GM12878 (cell line): Measurements from ENCODE around the gene RABL3. TPM values are rescaled to one million over a fixed set of nuclear protein-coding genes. Genes with fewer than 3 reads are reported as not detected.

Experiments
- BHLHE40 ChIP-seq, 2 experiments: fragments of 450-650 bp in 1 of 2; IDR thresholded peaks; 2 replicates each; pipeline ENCODE4 v1.6.1; 2011 to 2017; ENCODE audit warnings: low read depth in 2 of 2, borderline replicate concordance in 1 of 2, improper control_type of control experiment in 1 of 2, low read length in 1 of 2, mild to moderate bottlenecking in 1 of 2
- CREM ChIP-seq: IDR thresholded peaks from 2 replicates; pipeline ENCODE4 v1.6.1; 2014; ENCODE audit warnings: antibody characterized with exemption, low read depth
- EP300 ChIP-seq, 2 experiments: fragments of 150-350 bp in 1 of 2; IDR thresholded peaks; 2 replicates each; pipeline ENCODE4 v1.6.1; 2011 to 2012; ENCODE audit warnings: low read depth in 2 of 2, low read length in 2 of 2, borderline replicate concordance in 1 of 2, improper control_type of control experiment in 1 of 2, inconsistent platforms in 1 of 2; ENCODE audit not compliant: control insufficient read depth in 1 of 2
- FOXM1 ChIP-seq: IDR thresholded peaks from 2 replicates; pipeline ENCODE4 v1.6.1; 2012; ENCODE audit warnings: low read depth, mild to moderate bottlenecking, inconsistent platforms, low read length, moderate library complexity
- HDGF ChIP-seq: fragments of 450-650 bp; IDR thresholded peaks from 2 replicates; pipeline ENCODE4 v1.6.1; 2016; ENCODE audit warnings: antibody characterized with exemption
- JUNB ChIP-seq: IDR thresholded peaks from 2 replicates; pipeline ENCODE4 v1.6.1; 2016; ENCODE audit warnings: antibody characterized with exemption, mild to moderate bottlenecking
- LARP7 ChIP-seq: fragments of 450-650 bp; IDR thresholded peaks from 2 replicates; pipeline ENCODE4 v1.6.1; 2017; ENCODE audit warnings: mild to moderate bottlenecking
- MEF2A ChIP-seq: IDR thresholded peaks from 2 replicates; pipeline ENCODE4 v1.6.1; 2011; ENCODE audit warnings: low read depth, mild to moderate bottlenecking, low read length, moderate library complexity; ENCODE audit not compliant: insufficient read depth
- NBN ChIP-seq: fragments of 450-650 bp; IDR thresholded peaks from 2 replicates; pipeline ENCODE4 v1.6.1; 2016
- NFIC ChIP-seq: IDR thresholded peaks from 2 replicates; pipeline ENCODE4 v1.6.1; 2012; ENCODE audit warnings: low read depth, mild to moderate bottlenecking, inconsistent platforms, low read length, moderate library complexity
- NR2F1 ChIP-seq: fragments of 450-650 bp; conservative IDR thresholded peaks from 2 replicates; pipeline ENCODE4 v1.6.1; 2017; ENCODE audit warnings: mild to moderate bottlenecking
- PAX5 ChIP-seq: IDR thresholded peaks from 2 replicates; pipeline ENCODE4 v1.6.1; 2011; ENCODE audit warnings: low read depth, low read length, borderline replicate concordance
- POU2F2 ChIP-seq: IDR thresholded peaks from 3 replicates; pipeline ENCODE4 v1.6.1; 2011; ENCODE audit warnings: low read depth, mild to moderate bottlenecking, low read length, borderline replicate concordance
- RAD51 ChIP-seq: fragments of 450-650 bp; IDR thresholded peaks from 2 replicates; pipeline ENCODE4 v1.6.1; 2016; ENCODE audit warnings: moderate library complexity, mild to moderate bottlenecking, inconsistent platforms
- RELA ChIP-seq: fragments of 450-650 bp; IDR thresholded peaks from 2 replicates; pipeline ENCODE4 v1.8.0; 2014; ENCODE audit warnings: borderline replicate concordance; ENCODE audit not compliant: partially characterized antibody
- SP1 ChIP-seq: IDR thresholded peaks from one replicate; pipeline ENCODE4 v1.6.1; 2011; ENCODE audit warnings: low read depth, low read length
- SUZ12 ChIP-seq: fragments of 200-600 bp; sonication (generic); IDR thresholded peaks from one replicate; pipeline ENCODE4 v1.6.1; 2018; ENCODE audit warnings: antibody characterized with exemption, mild to moderate bottlenecking; ENCODE audit not compliant: unreplicated experiment
- polyA plus RNA-seq, 11 experiments: library from polyadenylated mRNA; depleted of rRNA in 4 of 11; unstranded in 6 of 11; stranded (reverse) in 5 of 11; fragments of >200 nt; fragmentation: Nextera tagmentation in 4 of 11; fragmentation: Illumina TruSeq in 1 of 11; extraction: Ambion mirVana in 4 of 11; extraction: Trizol in 1 of 11; gene quantifications; 1 replicate in 1 of 11; 2 replicates in 10 of 11; pipeline versions ENCODE4 v1.2.1 to v1.2.3, GENCODE V29; 2011 to 2016; ENCODE audit warnings: inconsistent platforms in 2 of 11, missing spikeins in 2 of 11, low read depth in 1 of 11
- total RNA-seq, 4 experiments: library from RNA; depleted of rRNA in 3 of 4; stranded (reverse); fragments of >200 nt in 3 of 4; fragmentation: Illumina TruSeq in 1 of 4; extraction: Trizol in 1 of 4; gene quantifications; 2 replicates each; pipeline versions ENCODE4 v1.2.1 to v1.2.3, GENCODE V29; 2013 to 2021
- TF ChIP-seq, protein P1 (sequence below): fragments of 450-650 bp; IDR thresholded peaks from 2 replicates; pipeline ENCODE4 v1.6.1; 2017; ENCODE audit warnings: mild to moderate bottlenecking, moderate library complexity
- TF ChIP-seq, protein P2 (sequence below): fragments of 450-650 bp; IDR thresholded peaks from 2 replicates; pipeline ENCODE4 v1.6.1; 2017; ENCODE audit warnings: mild to moderate bottlenecking, moderate library complexity
- TF ChIP-seq, protein P3 (sequence below): fragments of 450-650 bp; formaldehyde crosslinking; IDR thresholded peaks from 2 replicates; pipeline ENCODE4 v1.4.0; 2020; ENCODE audit warnings: mild to moderate bottlenecking, moderate library complexity

The RABL3 gene
- total and polyA plus RNA-seq, 10 of the 15 experiments (the other 5 are each of a cell fraction or from before 2014, with no cell fraction given): 10.5 to 38.0 (median 25.2) TPM

DNA sequence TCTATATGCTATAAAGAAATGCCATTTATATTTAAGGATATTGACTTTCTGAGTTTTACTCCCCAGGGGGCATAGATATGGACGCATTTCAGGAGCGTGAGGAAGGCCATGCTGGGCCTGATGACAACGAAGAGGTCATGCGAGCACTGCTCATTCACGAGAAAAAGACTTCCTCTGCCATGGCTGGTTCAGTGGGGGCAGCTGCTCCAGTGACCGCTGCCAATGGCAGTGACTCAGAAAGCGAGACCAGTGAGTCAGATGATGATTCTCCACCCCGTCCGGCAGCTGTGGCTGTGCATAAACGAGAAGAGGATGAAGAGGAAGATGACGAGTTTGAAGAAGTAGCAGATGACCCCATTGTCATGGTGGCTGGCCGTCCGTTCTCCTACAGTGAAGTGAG is 38.7 kb upstream of the RABL3 start (continued):
- TF ChIP-seq PAX5 (peak; percentile 85; the same call in 1 of the 2 replicates), CREM (peak; percentile 86), RAD51 (0 out of 2 replicates have a peak, but pooled peaks have one; percentile 21), NR2F1 (peak; percentile 71), SUZ12 (no peak), BHLHE40 (IDR thresholded peaks at IDR 0.05; ENCODE audit: borderline replicate concordance in 1 of 2, low read depth in 2 of 2, low read length in 1 of 2) (peak; percentile 64 to 79; a peak in 3 of 4 replicates), HDGF (no peak), FOXM1 (peak; percentile 85), NFIC (peak; percentile 74; the same call in 1 of the 2 replicates), RELA (no peak), MEF2A (0 out of 2 replicates have a peak, but pooled peaks have one; percentile 46), NBN (no peak), SP1 (peak; percentile 69), JUNB (peak; percentile 96), LARP7 (0 out of 2 replicates have a peak, but pooled peaks have one; percentile 37), EP300 (IDR thresholded peaks at IDR 0.05; ENCODE audit: borderline replicate concordance in 1 of 2, control insufficient read depth in 1 of 2, low read depth in 2 of 2, low read length in 2 of 2) (peak; percentile 83 to 87), POU2F2 (peak; percentile 80; the same call in 1 of the 3 replicates)
- TF ChIP-seq, protein P1, sequence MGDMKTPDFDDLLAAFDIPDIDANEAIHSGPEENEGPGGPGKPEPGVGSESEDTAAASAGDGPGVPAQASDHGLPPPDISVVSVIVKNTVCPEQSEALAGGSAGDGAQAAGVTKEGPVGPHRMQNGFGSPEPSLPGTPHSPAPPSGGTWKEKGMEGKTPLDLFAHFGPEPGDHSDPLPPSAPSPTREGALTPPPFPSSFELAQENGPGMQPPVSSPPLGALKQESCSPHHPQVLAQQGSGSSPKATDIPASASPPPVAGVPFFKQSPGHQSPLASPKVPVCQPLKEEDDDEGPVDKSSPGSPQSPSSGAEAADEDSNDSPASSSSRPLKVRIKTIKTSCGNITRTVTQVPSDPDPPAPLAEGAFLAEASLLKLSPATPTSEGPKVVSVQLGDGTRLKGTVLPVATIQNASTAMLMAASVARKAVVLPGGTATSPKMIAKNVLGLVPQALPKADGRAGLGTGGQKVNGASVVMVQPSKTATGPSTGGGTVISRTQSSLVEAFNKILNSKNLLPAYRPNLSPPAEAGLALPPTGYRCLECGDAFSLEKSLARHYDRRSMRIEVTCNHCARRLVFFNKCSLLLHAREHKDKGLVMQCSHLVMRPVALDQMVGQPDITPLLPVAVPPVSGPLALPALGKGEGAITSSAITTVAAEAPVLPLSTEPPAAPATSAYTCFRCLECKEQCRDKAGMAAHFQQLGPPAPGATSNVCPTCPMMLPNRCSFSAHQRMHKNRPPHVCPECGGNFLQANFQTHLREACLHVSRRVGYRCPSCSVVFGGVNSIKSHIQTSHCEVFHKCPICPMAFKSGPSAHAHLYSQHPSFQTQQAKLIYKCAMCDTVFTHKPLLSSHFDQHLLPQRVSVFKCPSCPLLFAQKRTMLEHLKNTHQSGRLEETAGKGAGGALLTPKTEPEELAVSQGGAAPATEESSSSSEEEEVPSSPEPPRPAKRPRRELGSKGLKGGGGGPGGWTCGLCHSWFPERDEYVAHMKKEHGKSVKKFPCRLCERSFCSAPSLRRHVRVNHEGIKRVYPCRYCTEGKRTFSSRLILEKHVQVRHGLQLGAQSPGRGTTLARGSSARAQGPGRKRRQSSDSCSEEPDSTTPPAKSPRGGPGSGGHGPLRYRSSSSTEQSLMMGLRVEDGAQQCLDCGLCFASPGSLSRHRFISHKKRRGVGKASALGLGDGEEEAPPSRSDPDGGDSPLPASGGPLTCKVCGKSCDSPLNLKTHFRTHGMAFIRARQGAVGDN: peak; percentile 97
- TF ChIP-seq, protein P2, sequence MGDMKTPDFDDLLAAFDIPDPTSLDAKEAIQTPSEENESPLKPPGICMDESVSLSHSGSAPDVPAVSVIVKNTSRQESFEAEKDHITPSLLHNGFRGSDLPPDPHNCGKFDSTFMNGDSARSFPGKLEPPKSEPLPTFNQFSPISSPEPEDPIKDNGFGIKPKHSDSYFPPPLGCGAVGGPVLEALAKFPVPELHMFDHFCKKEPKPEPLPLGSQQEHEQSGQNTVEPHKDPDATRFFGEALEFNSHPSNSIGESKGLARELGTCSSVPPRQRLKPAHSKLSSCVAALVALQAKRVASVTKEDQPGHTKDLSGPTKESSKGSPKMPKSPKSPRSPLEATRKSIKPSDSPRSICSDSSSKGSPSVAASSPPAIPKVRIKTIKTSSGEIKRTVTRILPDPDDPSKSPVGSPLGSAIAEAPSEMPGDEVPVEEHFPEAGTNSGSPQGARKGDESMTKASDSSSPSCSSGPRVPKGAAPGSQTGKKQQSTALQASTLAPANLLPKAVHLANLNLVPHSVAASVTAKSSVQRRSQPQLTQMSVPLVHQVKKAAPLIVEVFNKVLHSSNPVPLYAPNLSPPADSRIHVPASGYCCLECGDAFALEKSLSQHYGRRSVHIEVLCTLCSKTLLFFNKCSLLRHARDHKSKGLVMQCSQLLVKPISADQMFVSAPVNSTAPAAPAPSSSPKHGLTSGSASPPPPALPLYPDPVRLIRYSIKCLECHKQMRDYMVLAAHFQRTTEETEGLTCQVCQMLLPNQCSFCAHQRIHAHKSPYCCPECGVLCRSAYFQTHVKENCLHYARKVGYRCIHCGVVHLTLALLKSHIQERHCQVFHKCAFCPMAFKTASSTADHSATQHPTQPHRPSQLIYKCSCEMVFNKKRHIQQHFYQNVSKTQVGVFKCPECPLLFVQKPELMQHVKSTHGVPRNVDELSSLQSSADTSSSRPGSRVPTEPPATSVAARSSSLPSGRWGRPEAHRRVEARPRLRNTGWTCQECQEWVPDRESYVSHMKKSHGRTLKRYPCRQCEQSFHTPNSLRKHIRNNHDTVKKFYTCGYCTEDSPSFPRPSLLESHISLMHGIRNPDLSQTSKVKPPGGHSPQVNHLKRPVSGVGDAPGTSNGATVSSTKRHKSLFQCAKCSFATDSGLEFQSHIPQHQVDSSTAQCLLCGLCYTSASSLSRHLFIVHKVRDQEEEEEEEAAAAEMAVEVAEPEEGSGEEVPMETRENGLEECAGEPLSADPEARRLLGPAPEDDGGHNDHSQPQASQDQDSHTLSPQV: peak; percentile 89
- TF ChIP-seq, protein P3, sequence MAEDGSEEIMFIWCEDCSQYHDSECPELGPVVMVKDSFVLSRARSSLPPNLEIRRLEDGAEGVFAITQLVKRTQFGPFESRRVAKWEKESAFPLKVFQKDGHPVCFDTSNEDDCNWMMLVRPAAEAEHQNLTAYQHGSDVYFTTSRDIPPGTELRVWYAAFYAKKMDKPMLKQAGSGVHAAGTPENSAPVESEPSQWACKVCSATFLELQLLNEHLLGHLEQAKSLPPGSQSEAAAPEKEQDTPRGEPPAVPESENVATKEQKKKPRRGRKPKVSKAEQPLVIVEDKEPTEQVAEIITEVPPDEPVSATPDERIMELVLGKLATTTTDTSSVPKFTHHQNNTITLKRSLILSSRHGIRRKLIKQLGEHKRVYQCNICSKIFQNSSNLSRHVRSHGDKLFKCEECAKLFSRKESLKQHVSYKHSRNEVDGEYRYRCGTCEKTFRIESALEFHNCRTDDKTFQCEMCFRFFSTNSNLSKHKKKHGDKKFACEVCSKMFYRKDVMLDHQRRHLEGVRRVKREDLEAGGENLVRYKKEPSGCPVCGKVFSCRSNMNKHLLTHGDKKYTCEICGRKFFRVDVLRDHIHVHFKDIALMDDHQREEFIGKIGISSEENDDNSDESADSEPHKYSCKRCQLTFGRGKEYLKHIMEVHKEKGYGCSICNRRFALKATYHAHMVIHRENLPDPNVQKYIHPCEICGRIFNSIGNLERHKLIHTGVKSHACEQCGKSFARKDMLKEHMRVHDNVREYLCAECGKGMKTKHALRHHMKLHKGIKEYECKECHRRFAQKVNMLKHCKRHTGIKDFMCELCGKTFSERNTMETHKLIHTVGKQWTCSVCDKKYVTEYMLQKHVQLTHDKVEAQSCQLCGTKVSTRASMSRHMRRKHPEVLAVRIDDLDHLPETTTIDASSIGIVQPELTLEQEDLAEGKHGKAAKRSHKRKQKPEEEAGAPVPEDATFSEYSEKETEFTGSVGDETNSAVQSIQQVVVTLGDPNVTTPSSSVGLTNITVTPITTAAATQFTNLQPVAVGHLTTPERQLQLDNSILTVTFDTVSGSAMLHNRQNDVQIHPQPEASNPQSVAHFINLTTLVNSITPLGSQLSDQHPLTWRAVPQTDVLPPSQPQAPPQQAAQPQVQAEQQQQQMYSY (CRISPR knock-in tag): no peak
